Stimulated activated naive CD4-positive, alpha-beta T cell treated with Interleukin-2 at 50 U/mL for 16 hours (primary cell): ENCODE measurements around the gene UQCR11.

Source experiments
- DNase-seq: peaks from one replicate; lab custom pipeline; 2025; lab: John Stamatoyannopoulos, UW

UQCR11 gene

GRCh38 chr19:1634938-1635243 lies 29.6 kb upstream of the UQCR11 start:
- DNase-seq, result no peak

- no peak for DNase-seq
Measured at GRCh38 chr19:1634242-1634937, 29.1 kb upstream of the UQCR11 start.

DNA sequence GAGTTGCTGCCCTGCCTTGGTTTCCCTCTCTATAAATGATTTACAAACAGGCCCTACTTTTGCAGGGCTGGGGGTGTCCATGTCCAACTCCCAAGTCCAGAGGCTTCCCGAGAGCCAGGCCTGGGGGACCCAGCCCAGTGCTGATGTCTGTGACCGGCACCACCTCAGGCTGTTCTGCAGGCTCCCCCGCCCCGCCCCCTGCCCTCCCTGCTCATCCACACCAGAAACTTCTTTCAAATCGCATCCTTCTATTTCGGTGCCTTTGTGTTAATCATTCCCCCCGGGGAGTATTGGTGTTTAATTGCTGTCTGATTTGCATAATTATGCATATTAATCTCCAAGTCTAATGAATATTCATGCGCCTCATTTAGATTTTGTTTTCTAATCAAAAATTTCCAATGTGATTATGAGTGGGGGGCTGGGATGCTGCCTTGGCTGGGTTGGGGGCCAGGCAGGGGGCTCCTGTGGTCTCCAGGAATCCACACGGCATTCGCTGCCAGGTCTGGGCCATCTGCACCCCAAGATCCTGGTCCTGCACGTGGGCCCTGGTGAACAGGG lies 28.1 kb upstream of the UQCR11 start:
- DNase-seq, result no peak

DNA sequence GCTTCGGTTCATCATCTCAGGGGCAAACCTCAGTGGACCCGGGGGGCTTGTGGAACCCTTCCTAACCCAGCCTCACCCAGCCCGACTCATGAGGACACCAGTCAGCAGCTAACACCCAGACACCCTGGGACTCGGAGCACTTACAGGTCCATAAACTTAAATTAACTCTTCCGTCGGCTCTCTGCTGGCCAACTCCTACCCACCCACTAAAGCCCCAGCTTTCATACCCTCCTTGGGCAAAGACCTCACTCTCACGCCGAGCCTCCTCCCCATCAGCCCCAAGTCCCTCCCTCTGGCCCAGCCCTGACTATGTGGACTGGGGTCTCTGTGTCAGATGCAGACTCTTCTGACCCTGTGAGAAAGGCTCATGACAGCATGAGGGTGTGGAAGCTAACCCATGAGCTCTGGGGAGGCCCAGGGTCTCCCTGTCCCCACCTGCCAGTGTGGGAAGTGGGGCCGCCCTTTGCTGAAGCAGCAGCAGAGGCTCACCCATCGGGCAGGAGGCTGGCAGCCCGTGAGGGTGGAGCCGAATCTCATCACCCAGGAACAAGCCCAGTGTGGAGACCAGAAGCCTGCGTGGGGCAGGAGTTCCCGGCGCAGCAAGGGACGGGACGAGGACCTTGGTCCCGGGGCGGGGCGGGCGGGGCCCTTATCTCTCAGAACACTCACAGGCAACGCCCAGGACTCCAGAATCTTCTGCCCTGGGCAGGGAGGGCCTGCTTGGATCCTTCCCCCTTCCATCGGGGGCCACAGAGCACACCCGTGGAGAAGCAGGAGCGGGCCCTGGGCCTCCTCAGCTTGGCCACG lies 27.4 kb upstream of the UQCR11 start:
- DNase-seq, result no peak

GRCh38 chr19:1631557-1632100 lies 26.4 kb upstream of the UQCR11 start:
- DNase-seq, result no peak

GRCh38 chr19:1630811-1631210 lies 25.5 kb upstream of the UQCR11 start:
- DNase-seq, result no peak

GRCh38 chr19:1630012-1630411 lies 24.8 kb upstream of the UQCR11 start:
- no peak for DNase-seq

- DNase-seq, result no peak
Measured at GRCh38 chr19:1629256-1629808, 24.1 kb upstream of the UQCR11 start.

DNA sequence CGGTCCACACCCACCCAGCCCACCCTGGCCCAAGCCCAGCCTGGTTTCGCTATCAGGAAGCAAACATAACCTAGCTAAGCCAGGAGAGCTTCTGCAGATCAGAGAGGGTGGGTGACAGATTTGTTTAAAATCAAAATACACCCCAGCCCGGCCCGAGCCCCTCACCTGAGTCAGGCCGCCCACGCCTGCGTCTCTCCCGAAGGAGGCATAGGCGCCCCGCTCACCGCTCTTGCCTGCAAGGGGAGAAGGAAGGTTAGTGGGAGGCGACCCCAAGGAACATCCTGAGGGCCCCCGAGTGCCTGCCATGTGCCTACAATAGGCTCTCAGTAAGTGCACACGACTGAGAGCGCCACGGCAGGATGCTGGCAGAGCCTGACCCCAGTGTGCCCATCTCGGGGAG lies 21.9 kb upstream of the UQCR11 start:
- DNase-seq, result no peak

DNA sequence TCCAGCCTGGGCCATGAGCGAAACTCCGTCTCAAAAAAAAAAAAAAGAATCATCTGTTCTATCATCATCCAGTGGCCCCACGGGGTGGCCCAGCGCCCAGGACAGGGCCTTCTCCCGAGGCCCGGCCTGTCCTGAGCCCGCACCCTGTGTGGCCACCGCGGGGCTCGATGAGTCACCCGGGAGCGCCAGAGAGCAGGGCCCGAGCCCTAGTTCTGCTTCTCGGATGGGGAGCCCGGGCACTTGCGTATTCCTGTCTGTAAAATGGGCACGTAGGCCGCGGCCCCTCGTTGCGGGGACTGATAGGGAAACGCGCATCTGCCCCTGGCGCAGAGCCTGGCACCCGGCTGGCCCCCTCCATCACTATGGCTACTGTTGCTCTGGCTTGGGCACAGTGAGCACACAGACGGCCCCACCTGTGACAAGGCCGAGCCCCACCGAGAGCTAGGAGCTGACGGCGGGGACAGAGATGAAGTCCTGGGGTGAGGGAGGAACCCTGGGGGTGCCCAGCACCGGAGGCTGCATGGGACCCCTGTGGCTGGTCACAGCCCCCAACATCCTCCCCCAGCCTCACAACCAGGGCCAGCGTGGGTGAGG lies 21.3 kb upstream of the UQCR11 start:
- no peak for DNase-seq

- DNase-seq, result peak; percentile 25
Measured at GRCh38 chr19:1624458-1624857, 19.2 kb upstream of the UQCR11 start.

- DNase-seq, result no peak
Measured at GRCh38 chr19:1622541-1622940, 17.3 kb upstream of the UQCR11 start.

- DNase-seq, result no peak
Measured at GRCh38 chr19:1622007-1622406, 16.7 kb upstream of the UQCR11 start.

DNA sequence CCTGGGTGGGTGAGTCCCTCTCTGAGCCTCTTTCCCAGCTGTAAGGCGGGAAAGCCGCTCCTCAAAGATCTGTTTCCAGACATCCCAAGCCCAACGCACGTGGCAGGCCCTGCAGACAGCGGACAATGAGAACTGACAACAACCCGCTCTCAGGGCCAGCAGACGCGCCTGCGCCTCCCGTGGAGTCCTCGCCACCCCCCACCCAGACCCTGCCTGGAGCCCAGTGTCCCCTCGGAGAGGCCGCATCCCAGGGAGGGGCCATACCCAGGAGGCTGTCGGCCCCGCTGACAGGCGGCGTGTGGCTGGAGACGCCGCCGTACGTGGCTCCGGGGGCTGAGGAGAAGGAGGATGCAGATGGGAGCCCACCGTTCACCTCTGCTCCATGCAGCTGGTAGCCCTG lies 16.3 kb upstream of the UQCR11 start:
- DNase-seq, result no peak

DNA sequence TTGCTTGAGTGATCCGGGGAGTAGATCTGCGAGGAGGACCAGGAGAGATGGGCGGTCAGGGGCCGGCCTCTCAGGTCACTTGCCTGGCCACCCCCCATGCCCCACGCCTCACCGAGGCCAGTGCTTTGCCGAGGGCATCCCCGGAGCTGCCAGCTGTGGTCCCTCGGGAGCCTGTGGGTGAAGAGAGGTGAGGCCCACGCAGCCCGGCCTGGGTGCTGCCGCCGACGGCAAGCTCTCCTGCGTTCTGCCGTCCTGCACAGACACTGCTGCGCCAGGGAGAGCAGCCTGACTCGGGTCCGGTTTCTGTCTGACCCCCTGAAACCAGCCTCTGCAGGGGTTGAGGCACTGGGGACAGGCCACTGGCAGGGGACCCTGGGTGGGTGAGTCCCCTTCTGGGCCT lies 15.8 kb upstream of the UQCR11 start:
- DNase-seq, result no peak

DNA sequence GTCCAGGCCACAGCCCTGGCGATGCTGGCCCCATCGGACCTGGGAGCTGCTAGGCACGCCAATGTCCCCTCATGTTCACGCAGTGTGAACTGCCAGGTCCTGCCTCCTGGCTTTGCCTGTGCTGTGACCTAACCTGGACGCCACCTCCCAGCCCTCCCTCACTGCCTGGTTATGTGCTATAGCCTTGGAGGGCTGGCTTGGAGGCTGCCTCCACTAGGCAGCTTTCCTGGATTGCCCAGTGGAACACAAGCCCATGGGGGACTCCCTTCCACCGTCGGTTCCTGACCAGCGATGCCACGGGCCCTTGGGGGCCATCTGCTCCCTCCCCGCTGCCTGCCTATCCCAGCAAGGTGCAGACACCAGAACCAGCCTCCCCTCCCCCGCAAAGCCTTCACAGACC lies 15.2 kb upstream of the UQCR11 start:
- DNase-seq, result no peak

- no peak for DNase-seq
Measured at GRCh38 chr19:1619703-1620102, 14.4 kb upstream of the UQCR11 start.

- DNase-seq, result no peak
Measured at GRCh38 chr19:1619094-1619439, 13.8 kb upstream of the UQCR11 start.

- peak; percentile 13 for DNase-seq
Measured at GRCh38 chr19:1618157-1619093, 13.2 kb upstream of the UQCR11 start.

- no peak for DNase-seq
Measured at GRCh38 chr19:1616875-1617274, 11.6 kb upstream of the UQCR11 start.

DNA sequence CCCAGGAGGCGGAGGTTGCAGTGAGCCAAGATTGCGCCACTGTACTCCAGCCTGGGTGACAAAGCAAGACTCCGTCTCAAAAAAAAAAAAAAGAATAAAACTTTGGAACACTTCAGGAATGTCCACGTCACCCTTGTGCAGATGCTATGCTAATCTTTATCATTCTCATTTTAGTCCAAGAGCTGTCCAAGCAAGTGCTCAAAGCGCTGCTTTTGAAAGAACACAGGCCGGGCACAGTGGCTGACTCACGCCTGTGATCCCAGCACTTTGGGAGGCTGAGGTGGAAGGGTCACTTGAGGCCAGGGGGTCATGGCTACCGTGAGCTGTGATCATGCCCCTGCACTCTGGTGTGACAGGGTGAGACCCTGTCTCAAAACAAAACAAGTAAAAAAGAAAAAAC lies 11.1 kb upstream of the UQCR11 start:
- DNase-seq, result no peak
